Measurements from ENCODE around the gene VHLL.

VHLL gene

GRCh38 chr1:156268336-156268735, 30.8 kb downstream of the VHLL start:
- H3K9me3 ChIP-seq (ENCODE audit: insufficient read depth, low read length), result no peaks in the 10 kb centered on the region
- no peak overlapping the region for H3K9ac ChIP-seq (ENCODE audit: low read length)
- peaks cover 15% of the 10 kb centered on the region for H3K36me3 ChIP-seq (ENCODE audit: low read length)
- H3K9me2 ChIP-seq (replicated peaks; ENCODE audit: insufficient read depth, low read length), result no peaks in the 10 kb centered on the region
- no peak overlapping the region for H3K4me3 ChIP-seq (ENCODE audit: insufficient read depth, low read length, poor library complexity, severe bottlenecking)
- no peak overlapping the region for H3K27ac ChIP-seq (ENCODE audit: low read depth, low read length)
- H3F3A ChIP-seq (ENCODE audit: insufficient read depth), result 0 out of 2 replicates have a peak, but pooled peaks cover 3% of the 10 kb centered on the region
- no peaks in the 10 kb centered on the region for H3K79me2 ChIP-seq (ENCODE audit: insufficient read depth, low read length)
- no peak overlapping the region for H2AFZ ChIP-seq (ENCODE audit: low read depth, low read length, severe bottlenecking)
- H3K4me2 ChIP-seq (ENCODE audit: low read depth, low read length, poor library complexity, severe bottlenecking), result no peak overlapping the region
- no peaks in the 10 kb centered on the region for H3K27me3 ChIP-seq (ENCODE audit: low read length)
- no peaks in the 10 kb centered on the region for H4K20me1 ChIP-seq (ENCODE audit: low read depth, low read length)
- TF ChIP-seq EZH2phosphoT487 (conservative IDR thresholded peaks at IDR 0.05; ENCODE audit: low read length) (no peak), CTCF (IDR thresholded peaks at IDR 0.05; ENCODE audit: insufficient read depth, low read length, poor library complexity, severe bottlenecking) (no peak)

- peaks cover 13% of the 10 kb centered on the region; the same call in 1 of the 2 replicates for H3K36me3 ChIP-seq (ENCODE audit: low read length)
- no peak overlapping the region for H3K9ac ChIP-seq (ENCODE audit: low read length)
- no peaks in the 10 kb centered on the region for H3F3A ChIP-seq (ENCODE audit: insufficient read depth)
- no peak overlapping the region for H3K27ac ChIP-seq (ENCODE audit: low read depth, low read length)
- TF ChIP-seq CTCF (IDR thresholded peaks at IDR 0.05; ENCODE audit: insufficient read depth, low read length, poor library complexity, severe bottlenecking) (no peak), EZH2phosphoT487 (conservative IDR thresholded peaks at IDR 0.05; ENCODE audit: low read length) (no peak)
- no peak overlapping the region for H3K4me3 ChIP-seq (ENCODE audit: insufficient read depth, low read length, poor library complexity, severe bottlenecking)
- no peak overlapping the region for H3K4me2 ChIP-seq (ENCODE audit: low read depth, low read length, poor library complexity, severe bottlenecking)
- H4K20me1 ChIP-seq (ENCODE audit: low read depth, low read length), result no peaks in the 10 kb centered on the region
- H3K9me2 ChIP-seq (replicated peaks; ENCODE audit: insufficient read depth, low read length), result no peaks in the 10 kb centered on the region
- no peaks in the 10 kb centered on the region; the same call in 1 of the 2 replicates for H3K79me2 ChIP-seq (ENCODE audit: insufficient read depth, low read length)
- H3K27me3 ChIP-seq (ENCODE audit: low read length), result no peaks in the 10 kb centered on the region
- H2AFZ ChIP-seq (ENCODE audit: low read depth, low read length, severe bottlenecking), result no peak overlapping the region
- no peaks in the 10 kb centered on the region for H3K9me3 ChIP-seq (ENCODE audit: insufficient read depth, low read length)
Observed at GRCh38 chr1:156266051-156266450, 33.1 kb downstream of the VHLL start.

GRCh38 chr1:156263288-156263655, 35.8 kb downstream of the VHLL start:
- Histone ChIP-seq H3K79me2 (ENCODE audit: insufficient read depth, low read length) (no peaks in the 10 kb centered on the region; the same call in 1 of the 2 replicates), H3K4me3 (ENCODE audit: insufficient read depth, low read length, poor library complexity, severe bottlenecking) (no peak overlapping the region), H4K20me1 (ENCODE audit: low read depth, low read length) (no peaks in the 10 kb centered on the region), H3F3A (ENCODE audit: insufficient read depth) (no peaks in the 10 kb centered on the region), H2AFZ (ENCODE audit: low read depth, low read length, severe bottlenecking) (no peak overlapping the region), H3K27me3 (ENCODE audit: low read length) (no peaks in the 10 kb centered on the region), H3K4me2 (ENCODE audit: low read depth, low read length, poor library complexity, severe bottlenecking) (no peak overlapping the region), H3K36me3 (ENCODE audit: low read length) (peaks cover 23% of the 10 kb centered on the region; the same call in 1 of the 2 replicates), H3K9me3 (ENCODE audit: insufficient read depth, low read length) (no peaks in the 10 kb centered on the region), H3K9me2 (replicated peaks; ENCODE audit: insufficient read depth, low read length) (no peaks in the 10 kb centered on the region), H3K27ac (ENCODE audit: low read depth, low read length) (no peak overlapping the region), H3K9ac (ENCODE audit: low read length) (no peak overlapping the region)
- TF ChIP-seq CTCF (IDR thresholded peaks at IDR 0.05; ENCODE audit: insufficient read depth, low read length, poor library complexity, severe bottlenecking) (no peak), EZH2phosphoT487 (conservative IDR thresholded peaks at IDR 0.05; ENCODE audit: low read length) (no peak)

Data from SU-DHL-6 (cell line).